Stimulated activated naive CD4-positive, alpha-beta T cell (primary cell): ENCODE results near the gene CA9.

Experiments used
- DNase-seq, 6 experiments: peaks; one replicate each; lab custom pipeline; 2025; lab: John Stamatoyannopoulos, UW

CA9 gene

GRCh38 chr9:35691757-35692301, 18.1 kb downstream of the CA9 start:
- no peak for DNase-seq

GRCh38 chr9:35695943-35696401, 22.2 kb downstream of the CA9 start:
- no peak for DNase-seq

GRCh38 chr9:35696520-35697215, 22.9 kb downstream of the CA9 start:
- DNase-seq = peak; percentile 7 to 54 (median 31)

- DNase-seq = no peak
Observed at GRCh38 chr9:35697486-35697885, 23.8 kb downstream of the CA9 start.

- no peak for DNase-seq
Observed at GRCh38 chr9:35698231-35698630, 24.5 kb downstream of the CA9 start.

- DNase-seq = no peak
Observed at GRCh38 chr9:35700031-35700430, 26.3 kb downstream of the CA9 start.

GRCh38 chr9:35700942-35701341, 27.2 kb downstream of the CA9 start:
- DNase-seq = no peak

- no peak for DNase-seq
Observed at GRCh38 chr9:35702696-35703095, 29.0 kb downstream of the CA9 start.

- no peak for DNase-seq
Observed at GRCh38 chr9:35703906-35704672, 30.4 kb downstream of the CA9 start.

GRCh38 chr9:35705372-35705771, 31.6 kb downstream of the CA9 start:
- DNase-seq = no peak

- no peak for DNase-seq
Observed at GRCh38 chr9:35705836-35706430, 32.2 kb downstream of the CA9 start.

GRCh38 chr9:35706951-35707350, 33.2 kb downstream of the CA9 start:
- DNase-seq = no peak

GRCh38 chr9:35708146-35708545, 34.4 kb downstream of the CA9 start:
- no peak for DNase-seq

GRCh38 chr9:35710818-35711500, 37.2 kb downstream of the CA9 start:
- no peak for DNase-seq

GRCh38 chr9:35711501-35712428, 38.0 kb downstream of the CA9 start:
- DNase-seq = no peak

- DNase-seq = no peak
Observed at GRCh38 chr9:35712762-35713400, 39.2 kb downstream of the CA9 start.

- no peak for DNase-seq
Observed at GRCh38 chr9:35713578-35713977, 39.9 kb downstream of the CA9 start.

GRCh38 chr9:35714123-35714522, 40.4 kb downstream of the CA9 start:
- DNase-seq = no peak

GRCh38 chr9:35714579-35715252, 41.0 kb downstream of the CA9 start:
- DNase-seq = no peak

GRCh38 chr9:35716230-35716629, 42.5 kb downstream of the CA9 start:
- DNase-seq = no peak
